ENCODE data around the gene RELN.

DNA sequence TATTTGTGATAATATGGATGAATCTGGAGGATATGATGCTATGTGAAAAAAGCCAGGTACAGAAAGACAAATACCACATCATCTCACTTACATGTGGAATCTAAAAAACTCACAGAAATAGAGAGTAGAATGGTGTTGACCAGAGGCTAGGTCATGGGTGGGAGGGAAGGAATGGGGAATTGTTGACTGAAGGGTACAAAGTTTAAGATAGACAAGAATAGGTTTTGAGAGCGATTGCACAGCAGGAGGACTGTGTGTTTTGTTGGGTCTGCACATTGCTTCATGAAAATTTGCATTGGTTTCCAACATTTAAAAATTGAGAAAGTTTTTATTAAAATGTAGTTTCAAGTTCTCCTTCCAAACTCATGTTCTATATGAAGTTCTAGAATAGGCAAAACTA, 551.8 kb downstream of the RELN start:
- TF ChIP-seq, protein P1, sequence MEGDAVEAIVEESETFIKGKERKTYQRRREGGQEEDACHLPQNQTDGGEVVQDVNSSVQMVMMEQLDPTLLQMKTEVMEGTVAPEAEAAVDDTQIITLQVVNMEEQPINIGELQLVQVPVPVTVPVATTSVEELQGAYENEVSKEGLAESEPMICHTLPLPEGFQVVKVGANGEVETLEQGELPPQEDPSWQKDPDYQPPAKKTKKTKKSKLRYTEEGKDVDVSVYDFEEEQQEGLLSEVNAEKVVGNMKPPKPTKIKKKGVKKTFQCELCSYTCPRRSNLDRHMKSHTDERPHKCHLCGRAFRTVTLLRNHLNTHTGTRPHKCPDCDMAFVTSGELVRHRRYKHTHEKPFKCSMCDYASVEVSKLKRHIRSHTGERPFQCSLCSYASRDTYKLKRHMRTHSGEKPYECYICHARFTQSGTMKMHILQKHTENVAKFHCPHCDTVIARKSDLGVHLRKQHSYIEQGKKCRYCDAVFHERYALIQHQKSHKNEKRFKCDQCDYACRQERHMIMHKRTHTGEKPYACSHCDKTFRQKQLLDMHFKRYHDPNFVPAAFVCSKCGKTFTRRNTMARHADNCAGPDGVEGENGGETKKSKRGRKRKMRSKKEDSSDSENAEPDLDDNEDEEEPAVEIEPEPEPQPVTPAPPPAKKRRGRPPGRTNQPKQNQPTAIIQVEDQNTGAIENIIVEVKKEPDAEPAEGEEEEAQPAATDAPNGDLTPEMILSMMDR (IDR thresholded peaks at IDR 0.05), result no peak
- no peak for TF ChIP-seq ZFX (IDR thresholded peaks at IDR 0.05; ENCODE audit: borderline replicate concordance)

Data from 22Rv1 (cell line).